ENCODE data around the gene MAP2K6. TPM values are rescaled to one million over a fixed set of nuclear protein-coding genes. Genes with fewer than 3 reads are reported as not detected.

The MAP2K6 gene
- total and polyA plus RNA-seq, 10 of the 15 experiments (the other 5 are each of a cell fraction or from before 2014, with no cell fraction given): 15.6 to 70.3 (median 22.9) TPM

DNA sequence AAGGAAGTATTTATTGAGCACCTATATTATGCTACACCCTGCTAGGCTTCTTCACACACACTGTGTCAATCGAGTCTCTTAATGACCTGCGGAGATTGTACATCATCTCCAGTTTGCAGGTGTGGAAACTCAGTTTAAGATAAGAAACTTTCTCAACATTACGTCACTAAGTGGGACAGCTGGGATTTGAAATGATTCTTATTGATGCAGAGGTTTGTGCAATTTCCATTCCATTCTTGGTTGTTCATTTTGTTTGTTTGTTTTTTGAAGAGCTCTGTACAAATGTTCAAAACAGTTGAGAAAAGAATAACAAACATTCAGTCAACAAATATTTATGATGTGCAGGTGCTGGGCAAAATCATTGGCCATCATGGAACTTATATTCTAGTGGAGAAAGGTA lies 84.8 kb downstream of the MAP2K6 start:
- Histone ChIP-seq H3K79me2 (ENCODE audit: control insufficient read depth, insufficient read depth, low read length) (peaks cover 7% of the 10 kb centered on the region), H4K20me1 (ENCODE audit: control insufficient read depth, insufficient read depth) (no peaks in the 10 kb centered on the region), H3K36me3 (ENCODE audit: control insufficient read depth in 2 of 2, insufficient read depth in 2 of 2, low read length in 1 of 2) (no peaks in the 10 kb centered on the region), H3K9me3 (replicated peaks; ENCODE audit: control insufficient read depth, insufficient read depth, low read length) (no peaks in the 10 kb centered on the region), H3K9ac (ENCODE audit: control insufficient read depth, insufficient read depth, low read length) (no peak overlapping the region), H3K4me2 (ENCODE audit: control insufficient read depth, insufficient read depth) (no peak overlapping the region), H3K4me3 (no peak overlapping the region), H3K27me3 (replicated peaks in 1 of 2; ENCODE audit: control insufficient read depth in 2 of 2, insufficient read depth in 2 of 2, low read length in 1 of 2) (no peaks in the 10 kb centered on the region), H3K4me1 (ENCODE audit: control insufficient read depth, insufficient read depth, low read length) (peaks cover 9% of the 10 kb centered on the region), H2AFZ (ENCODE audit: control insufficient read depth, low read depth, low read length) (no peak overlapping the region), H3K27ac (ENCODE audit: control insufficient read depth, insufficient read depth) (no peak overlapping the region)
- no peak for DNase-seq (ENCODE audit: low read depth, low spot score)
- no TSS peak for BruUV-seq (replicated peaks)
- intact Hi-C loops (cut with micrococcal nuclease; ENCODE audit: unreplicated experiment) (no loop called here), in situ Hi-C loops (cut with MboI) (no loop called here)
- no peak for ATAC-seq
- FAIRE-seq: no peak
- 98% methylated on average over 3 of the region's 3 CpGs for WGBS (ENCODE audit: insufficient coverage, insufficient replicate concordance, low lambda C conversion rate, missing lambda C conversion rate)
- CTCF ChIA-PET: interaction anchor here (0.9 to 10.5 kb wide), 4 partner anchors 12 to 85 kb away, joined by 3 to 100 read pairs (median 4); partner anchors contain the start of gene MAP2K6
- TF ChIP-seq IRF4 (IDR thresholded peaks at IDR 0.05; ENCODE audit: low read depth, low read length) (no peak), POLR2A (IDR thresholded peaks at IDR 0.05; ENCODE audit: low read depth, low read length) (no peak), ZBED1 (IDR thresholded peaks at IDR 0.05; ENCODE audit: borderline replicate concordance) (no peak), SRF (IDR thresholded peaks at IDR 0.05; ENCODE audit: low read depth in 2 of 2, low read length in 2 of 2) (no peak)
- TF ChIP-seq, protein P1, sequence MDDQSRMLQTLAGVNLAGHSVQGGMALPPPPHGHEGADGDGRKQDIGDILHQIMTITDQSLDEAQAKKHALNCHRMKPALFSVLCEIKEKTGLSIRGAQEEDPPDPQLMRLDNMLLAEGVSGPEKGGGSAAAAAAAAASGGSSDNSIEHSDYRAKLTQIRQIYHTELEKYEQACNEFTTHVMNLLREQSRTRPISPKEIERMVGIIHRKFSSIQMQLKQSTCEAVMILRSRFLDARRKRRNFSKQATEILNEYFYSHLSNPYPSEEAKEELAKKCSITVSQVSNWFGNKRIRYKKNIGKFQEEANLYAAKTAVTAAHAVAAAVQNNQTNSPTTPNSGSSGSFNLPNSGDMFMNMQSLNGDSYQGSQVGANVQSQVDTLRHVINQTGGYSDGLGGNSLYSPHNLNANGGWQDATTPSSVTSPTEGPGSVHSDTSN (IDR thresholded peaks at IDR 0.05; ENCODE audit: insufficient replicate concordance, low read depth, low read length): no peak
- TF ChIP-seq, protein P2, sequence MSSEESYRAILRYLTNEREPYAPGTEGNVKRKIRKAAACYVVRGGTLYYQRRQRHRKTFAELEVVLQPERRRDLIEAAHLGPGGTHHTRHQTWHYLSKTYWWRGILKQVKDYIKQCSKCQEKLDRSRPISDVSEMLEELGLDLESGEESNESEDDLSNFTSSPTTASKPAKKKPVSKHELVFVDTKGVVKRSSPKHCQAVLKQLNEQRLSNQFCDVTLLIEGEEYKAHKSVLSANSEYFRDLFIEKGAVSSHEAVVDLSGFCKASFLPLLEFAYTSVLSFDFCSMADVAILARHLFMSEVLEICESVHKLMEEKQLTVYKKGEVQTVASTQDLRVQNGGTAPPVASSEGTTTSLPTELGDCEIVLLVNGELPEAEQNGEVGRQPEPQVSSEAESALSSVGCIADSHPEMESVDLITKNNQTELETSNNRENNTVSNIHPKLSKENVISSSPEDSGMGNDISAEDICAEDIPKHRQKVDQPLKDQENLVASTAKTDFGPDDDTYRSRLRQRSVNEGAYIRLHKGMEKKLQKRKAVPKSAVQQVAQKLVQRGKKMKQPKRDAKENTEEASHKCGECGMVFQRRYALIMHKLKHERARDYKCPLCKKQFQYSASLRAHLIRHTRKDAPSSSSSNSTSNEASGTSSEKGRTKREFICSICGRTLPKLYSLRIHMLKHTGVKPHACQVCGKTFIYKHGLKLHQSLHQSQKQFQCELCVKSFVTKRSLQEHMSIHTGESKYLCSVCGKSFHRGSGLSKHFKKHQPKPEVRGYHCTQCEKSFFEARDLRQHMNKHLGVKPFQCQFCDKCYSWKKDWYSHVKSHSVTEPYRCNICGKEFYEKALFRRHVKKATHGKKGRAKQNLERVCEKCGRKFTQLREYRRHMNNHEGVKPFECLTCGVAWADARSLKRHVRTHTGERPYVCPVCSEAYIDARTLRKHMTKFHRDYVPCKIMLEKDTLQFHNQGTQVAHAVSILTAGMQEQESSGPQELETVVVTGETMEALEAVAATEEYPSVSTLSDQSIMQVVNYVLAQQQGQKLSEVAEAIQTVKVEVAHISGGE (CRISPR knock-in tag; IDR thresholded peaks at IDR 0.05): no peak
- TF ChIP-seq, protein P3, sequence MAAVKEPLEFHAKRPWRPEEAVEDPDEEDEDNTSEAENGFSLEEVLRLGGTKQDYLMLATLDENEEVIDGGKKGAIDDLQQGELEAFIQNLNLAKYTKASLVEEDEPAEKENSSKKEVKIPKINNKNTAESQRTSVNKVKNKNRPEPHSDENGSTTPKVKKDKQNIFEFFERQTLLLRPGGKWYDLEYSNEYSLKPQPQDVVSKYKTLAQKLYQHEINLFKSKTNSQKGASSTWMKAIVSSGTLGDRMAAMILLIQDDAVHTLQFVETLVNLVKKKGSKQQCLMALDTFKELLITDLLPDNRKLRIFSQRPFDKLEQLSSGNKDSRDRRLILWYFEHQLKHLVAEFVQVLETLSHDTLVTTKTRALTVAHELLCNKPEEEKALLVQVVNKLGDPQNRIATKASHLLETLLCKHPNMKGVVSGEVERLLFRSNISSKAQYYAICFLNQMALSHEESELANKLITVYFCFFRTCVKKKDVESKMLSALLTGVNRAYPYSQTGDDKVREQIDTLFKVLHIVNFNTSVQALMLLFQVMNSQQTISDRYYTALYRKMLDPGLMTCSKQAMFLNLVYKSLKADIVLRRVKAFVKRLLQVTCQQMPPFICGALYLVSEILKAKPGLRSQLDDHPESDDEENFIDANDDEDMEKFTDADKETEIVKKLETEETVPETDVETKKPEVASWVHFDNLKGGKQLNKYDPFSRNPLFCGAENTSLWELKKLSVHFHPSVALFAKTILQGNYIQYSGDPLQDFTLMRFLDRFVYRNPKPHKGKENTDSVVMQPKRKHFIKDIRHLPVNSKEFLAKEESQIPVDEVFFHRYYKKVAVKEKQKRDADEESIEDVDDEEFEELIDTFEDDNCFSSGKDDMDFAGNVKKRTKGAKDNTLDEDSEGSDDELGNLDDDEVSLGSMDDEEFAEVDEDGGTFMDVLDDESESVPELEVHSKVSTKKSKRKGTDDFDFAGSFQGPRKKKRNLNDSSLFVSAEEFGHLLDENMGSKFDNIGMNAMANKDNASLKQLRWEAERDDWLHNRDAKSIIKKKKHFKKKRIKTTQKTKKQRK (IDR thresholded peaks at IDR 0.05; ENCODE audit: low read depth, low read length): no peak
- TF ChIP-seq, protein P4, sequence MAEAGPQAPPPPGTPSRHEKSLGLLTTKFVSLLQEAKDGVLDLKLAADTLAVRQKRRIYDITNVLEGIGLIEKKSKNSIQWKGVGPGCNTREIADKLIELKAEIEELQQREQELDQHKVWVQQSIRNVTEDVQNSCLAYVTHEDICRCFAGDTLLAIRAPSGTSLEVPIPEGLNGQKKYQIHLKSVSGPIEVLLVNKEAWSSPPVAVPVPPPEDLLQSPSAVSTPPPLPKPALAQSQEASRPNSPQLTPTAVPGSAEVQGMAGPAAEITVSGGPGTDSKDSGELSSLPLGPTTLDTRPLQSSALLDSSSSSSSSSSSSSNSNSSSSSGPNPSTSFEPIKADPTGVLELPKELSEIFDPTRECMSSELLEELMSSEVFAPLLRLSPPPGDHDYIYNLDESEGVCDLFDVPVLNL (IDR thresholded peaks at IDR 0.05; ENCODE audit: low read depth, low read length): no peak
- POLR2A ChIA-PET: no interaction called here
- RAD21 ChIA-PET (ENCODE audit: unreplicated experiment): no interaction called here
- SMC1A ChIA-PET (ENCODE audit: uncharacterized antibody, unreplicated experiment): interaction anchor here (2.2 to 8.7 kb wide), 2 partner anchors 17 to 22 kb away, joined by 8 to 56 read pairs; no protein-coding TSS in a partner anchor
